Neural progenitor cell (in vitro differentiated cells): ENCODE results near the gene GTPBP6. TPM values are rescaled to one million over a fixed set of nuclear protein-coding genes. Genes with fewer than 3 reads are reported as not detected.
"Not testable (repeated sequence)": the region's sequence is repeated elsewhere in the genome, so short reads cannot be mapped to it uniquely, and the experiment has no call there.

Source experiments
- DNase-seq: peaks from one replicate; pipeline ENCODE4 v3.0.0-alpha.2; 2016; ENCODE audit warnings: low spot score
- H2AFZ ChIP-seq: fragments of 200-600 bp; sonication (generic); replicated peaks from 2 replicates; pipeline ENCODE4 v1.6.1; 2016; ENCODE audit warnings: antibody characterized with exemption
- H3F3A ChIP-seq: fragments of 200-600 bp; sonication (generic); 2 replicates; pipeline ENCODE4 v1.6.1; 2016; ENCODE audit warnings: antibody characterized with exemption, low read depth
- H3K27ac ChIP-seq: fragments of 200-600 bp; sonication (generic); 2 replicates; pipeline ENCODE4 v1.5.1; 2016; ENCODE audit warnings: mild to moderate bottlenecking
- H3K27me3 ChIP-seq: fragments of 200-600 bp; sonication (generic); 2 replicates; pipeline ENCODE4 v1.6.1; 2016; ENCODE audit warnings: mild to moderate bottlenecking, moderate library complexity
- H3K36me3 ChIP-seq: fragments of 200-600 bp; sonication (generic); 2 replicates; pipeline ENCODE4 v1.5.1; 2016
- H3K4me1 ChIP-seq: fragments of 200-600 bp; sonication (generic); 2 replicates; pipeline ENCODE4 v1.6.1; 2016; ENCODE audit warnings: mixed run types
- H3K4me2 ChIP-seq: fragments of 200-600 bp; sonication (generic); 2 replicates; pipeline ENCODE4 v1.6.1; 2016
- H3K4me3 ChIP-seq: fragments of 200-600 bp; sonication (generic); 2 replicates; pipeline ENCODE4 v1.5.1; 2016
- H3K79me2 ChIP-seq: fragments of 200-600 bp; sonication (generic); 2 replicates; pipeline ENCODE4 v1.6.1; 2016; ENCODE audit warnings: low read depth
- H3K9ac ChIP-seq: fragments of 200-600 bp; sonication (generic); 2 replicates; pipeline ENCODE4 v1.6.1; 2016
- H3K9me3 ChIP-seq: fragments of 200-600 bp; sonication (generic); 2 replicates; pipeline ENCODE4 v1.5.1; 2016; ENCODE audit warnings: low read depth
- H4K20me1 ChIP-seq: fragments of 200-600 bp; sonication (generic); 2 replicates; pipeline ENCODE4 v1.6.1; 2016; ENCODE audit warnings: low read depth
- H3K27ac Mint-ChIP-seq: 3 replicates; pipeline ENCODE4 v1.8.0; 2021; ENCODE audit warnings: mixed read lengths
- H3K27me3 Mint-ChIP-seq: 2 replicates; pipeline ENCODE4 v1.8.0; 2022; ENCODE audit warnings: low read depth, mild to moderate bottlenecking, inconsistent platforms, moderate library complexity, mixed read lengths; ENCODE audit not compliant: insufficient read depth
- H3K36me3 Mint-ChIP-seq: 3 replicates; pipeline ENCODE4 v1.8.0; 2021; ENCODE audit warnings: mixed read lengths
- H3K4me1 Mint-ChIP-seq: 3 replicates; pipeline ENCODE4 v1.8.0; 2021; ENCODE audit warnings: mixed read lengths
- H3K4me3 Mint-ChIP-seq: 3 replicates; pipeline ENCODE4 v1.8.0; 2021; ENCODE audit warnings: mild to moderate bottlenecking, moderate library complexity, mixed read lengths
- H3K9me3 Mint-ChIP-seq: 3 replicates; pipeline ENCODE4 v1.8.0; 2020; ENCODE audit warnings: mixed read lengths
- CTCF ChIP-seq: fragments of 200-600 bp; sonication (generic); IDR thresholded peaks from 2 replicates; pipeline ENCODE4 v1.5.1; 2017; ENCODE audit warnings: antibody characterized with exemption, mild to moderate bottlenecking
- EZH2 ChIP-seq: fragments of 200-600 bp; sonication (generic); IDR thresholded peaks from 2 replicates; pipeline ENCODE4 v1.6.1; 2017; ENCODE audit warnings: antibody characterized with exemption, mild to moderate bottlenecking, moderate library complexity
- EZH2phosphoT487 ChIP-seq: fragments of 200-600 bp; sonication (generic); IDR thresholded peaks from 2 replicates; pipeline ENCODE4 v1.6.1; 2017; ENCODE audit warnings: antibody characterized with exemption
- total RNA-seq: library from RNA; depleted of rRNA; stranded (reverse); fragments of >200 nt; gene quantifications from 2 replicates; pipeline ENCODE4 v1.2.3, GENCODE V29; 2015; ENCODE audit warnings: low replicate concordance

Gene GTPBP6
- total RNA-seq, 1 donor from 2014 or later = 16.6 TPM

- H3K36me3 ChIP-seq = no peaks in the 10 kb centered on the region
Measured at GRCh38 chrX:258291-259040, 60.1 kb downstream of the GTPBP6 start.

GRCh38 chrX:257681-258289 is 60.8 kb downstream of the GTPBP6 start:
- H3K27me3 Mint-ChIP-seq = peaks cover 4% of the 10 kb centered on the region
- H4K20me1 ChIP-seq = no peaks in the 10 kb centered on the region
- no peak overlapping the region for H3K27ac ChIP-seq
- no peak for DNase-seq
- H3K27me3 ChIP-seq = no peaks in the 10 kb centered on the region
- no peak overlapping the region for H3K4me2 ChIP-seq
- H3K4me3 ChIP-seq = no peak overlapping the region
- TF ChIP-seq CTCF = no peak
- no peak for TF ChIP-seq EZH2
- TF ChIP-seq EZH2phosphoT487 = no peak
- no peaks in the 10 kb centered on the region for H3K36me3 Mint-ChIP-seq
- peaks cover 16% of the 10 kb centered on the region for H3K4me1 Mint-ChIP-seq
- no peak overlapping the region for H3K4me3 Mint-ChIP-seq
- H3K9me3 ChIP-seq = no peaks in the 10 kb centered on the region
- no peak overlapping the region for H3K9ac ChIP-seq
- H3K27ac Mint-ChIP-seq = no peak overlapping the region
- H3K36me3 ChIP-seq = no peaks in the 10 kb centered on the region
- H3K4me1 ChIP-seq = peaks cover 6% of the 10 kb centered on the region
- no peaks in the 10 kb centered on the region for H3K9me3 Mint-ChIP-seq
- peaks cover 19% of the 10 kb centered on the region for H3F3A ChIP-seq
- no peaks in the 10 kb centered on the region for H3K79me2 ChIP-seq
- no peak overlapping the region for H2AFZ ChIP-seq

More at GRCh38 chrX:258291-259040, 60.1 kb downstream of the GTPBP6 start:
- no peak overlapping the region for H2AFZ ChIP-seq
- no peak overlapping the region for H3K4me3 ChIP-seq
- H3K4me2 ChIP-seq = no peak overlapping the region
- no peak for DNase-seq
- no peak overlapping the region for H3K4me3 Mint-ChIP-seq
- H3K27ac ChIP-seq = no peak overlapping the region
- no peak overlapping the region for H3K9ac ChIP-seq
- H3K4me1 Mint-ChIP-seq = peaks cover 16% of the 10 kb centered on the region
- no peaks in the 10 kb centered on the region for H4K20me1 ChIP-seq
- peaks cover 6% of the 10 kb centered on the region for H3K4me1 ChIP-seq
- H3K79me2 ChIP-seq = no peaks in the 10 kb centered on the region
- TF ChIP-seq CTCF = no peak
- TF ChIP-seq EZH2 = no peak
- TF ChIP-seq EZH2phosphoT487 = no peak
- no peaks in the 10 kb centered on the region for H3K9me3 Mint-ChIP-seq
- H3K36me3 Mint-ChIP-seq = no peaks in the 10 kb centered on the region
- H3K27ac Mint-ChIP-seq = no peak overlapping the region
- H3K9me3 ChIP-seq = no peaks in the 10 kb centered on the region
- peaks cover 4% of the 10 kb centered on the region for H3K27me3 Mint-ChIP-seq
- peaks cover 19% of the 10 kb centered on the region for H3F3A ChIP-seq
- H3K27me3 ChIP-seq = no peaks in the 10 kb centered on the region

GRCh38 chrX:257054-257453 is 61.5 kb downstream of the GTPBP6 start:
- not testable (repeated sequence) for H3K4me2 ChIP-seq, H3K36me3 Mint-ChIP-seq, H3K27me3 ChIP-seq, H3K79me2 ChIP-seq, H3K4me3 Mint-ChIP-seq, H4K20me1 ChIP-seq, DNase-seq, H3K27ac Mint-ChIP-seq, H3K9me3 Mint-ChIP-seq, H3K27ac ChIP-seq, H3K27me3 Mint-ChIP-seq, H3K9me3 ChIP-seq, H3K36me3 ChIP-seq, H3K9ac ChIP-seq, H3K4me3 ChIP-seq, H2AFZ ChIP-seq, H3K4me1 ChIP-seq
- H3F3A ChIP-seq = peaks cover 14% of the 10 kb centered on the region
- H3K4me1 Mint-ChIP-seq = peaks cover 14% of the 10 kb centered on the region

GRCh38 chrX:255923-256331 is 62.7 kb downstream of the GTPBP6 start:
- Histone ChIP-seq H3F3A (peaks cover 8% of the 10 kb centered on the region), H3K4me2 (no peak overlapping the region), H3K27me3 (no peaks in the 10 kb centered on the region), H4K20me1 (no peaks in the 10 kb centered on the region), H3K79me2 (no peaks in the 10 kb centered on the region), H2AFZ (no peak overlapping the region), H3K4me1 (peaks cover 6% of the 10 kb centered on the region), H3K9me3 (no peaks in the 10 kb centered on the region), H3K9ac (no peak overlapping the region), H3K4me3 (no peak overlapping the region), H3K27ac (no peak overlapping the region), H3K36me3 (no peaks in the 10 kb centered on the region)
- Mint-ChIP-seq H3K4me3 (no peak overlapping the region), H3K4me1 (peaks cover 4% of the 10 kb centered on the region), H3K27ac (no peak overlapping the region), H3K27me3 (peaks cover 9% of the 10 kb centered on the region), H3K9me3 (peaks cover 7% of the 10 kb centered on the region), H3K36me3 (no peaks in the 10 kb centered on the region)
- no peak for TF ChIP-seq CTCF
- no peak for TF ChIP-seq EZH2
- no peak for TF ChIP-seq EZH2phosphoT487
- DNase-seq = no peak
